Liver (tissue), 9 donors: Measurements from ENCODE around the gene AMPH. TPM values are rescaled to one million over a fixed set of nuclear protein-coding genes. Genes with fewer than 3 reads are reported as not detected.
"Not testable (repeated sequence)": the region's sequence is repeated elsewhere in the genome, so short reads cannot be mapped to it uniquely, and the experiment has no call there.

Experiments used
- DNase-seq: peaks from one replicate; pipeline ENCODE4 v3.0.0-alpha.2; 2017; ENCODE audit warnings: low spot score
- H3K27ac ChIP-seq, 2 donors: one replicate each; pipeline ENCODE4 v1.7.0; 2013; ENCODE audit warnings: inconsistent platforms in 2 of 2, low read length in 2 of 2, control low read depth in 1 of 2, low read depth in 1 of 2, mild to moderate bottlenecking in 1 of 2
- H3K27me3 ChIP-seq, 4 donors: one replicate each; pipeline versions ENCODE4 v1.6.1 to v1.7.0; 2013; ENCODE audit warnings: low read length in 3 of 4, inconsistent platforms in 1 of 4, mild to moderate bottlenecking in 1 of 4, moderate library complexity in 1 of 4; ENCODE audit not compliant: control insufficient read depth in 4 of 4, insufficient read depth in 4 of 4
- H3K36me3 ChIP-seq, 4 donors: one replicate each; pipeline versions ENCODE4 v1.6.1 to v1.7.0; 2013; ENCODE audit warnings: low read length in 3 of 4, mild to moderate bottlenecking in 3 of 4, low read depth in 1 of 4, moderate library complexity in 1 of 4; ENCODE audit not compliant: control insufficient read depth in 4 of 4, insufficient read depth in 3 of 4
- H3K4me1 ChIP-seq, 4 donors: one replicate each; pipeline versions ENCODE4 v1.6.1 to v1.7.0; 2013; ENCODE audit warnings: low read length in 3 of 4, mild to moderate bottlenecking in 3 of 4, moderate library complexity in 1 of 4; ENCODE audit not compliant: control insufficient read depth in 4 of 4, insufficient read depth in 4 of 4
- H3K4me3 ChIP-seq, 3 donors: one replicate each; pipeline versions ENCODE4 v1.6.1 to v1.7.0; 2013; ENCODE audit warnings: low read length in 3 of 3, control low read depth in 1 of 3, low read depth in 1 of 3, mild to moderate bottlenecking in 1 of 3
- H3K9ac ChIP-seq, 2 donors: one replicate each; pipeline ENCODE4 v1.7.0; 2013; ENCODE audit warnings: low read length in 2 of 2, mild to moderate bottlenecking in 2 of 2, moderate library complexity in 2 of 2, control low read depth in 1 of 2, low read depth in 1 of 2
- H3K9me3 ChIP-seq, 4 donors: one replicate each; pipeline versions ENCODE4 v1.6.1 to v1.7.0; 2013; ENCODE audit warnings: low read length in 3 of 4; ENCODE audit not compliant: control insufficient read depth in 4 of 4
- CTCF ChIP-seq: fragments of 150-350 bp; IDR thresholded peaks from 2 replicates; pipeline ENCODE4 v1.5.1; 2017; ENCODE audit warnings: improper control_type of control experiment, low read depth, low read length; ENCODE audit not compliant: missing input control
- EGR1 ChIP-seq, 2 donors: IDR thresholded peaks; 2 replicates each; pipeline ENCODE4 v1.6.1; 2016 to 2018; ENCODE audit warnings: antibody characterized with exemption in 2 of 2, low read depth in 2 of 2
- FOXA1 ChIP-seq: IDR thresholded peaks from 2 replicates; pipeline ENCODE4 v1.6.1; 2016; ENCODE audit warnings: antibody characterized with exemption
- HNF4A ChIP-seq, 2 donors: conservative IDR thresholded peaks; 2 replicates each; pipeline ENCODE4 v1.6.1; 2016; ENCODE audit warnings: antibody characterized with exemption in 2 of 2, mild to moderate bottlenecking in 2 of 2
- HNF4G ChIP-seq: IDR thresholded peaks from 2 replicates; pipeline ENCODE4 v1.6.1; 2016; ENCODE audit warnings: antibody characterized with exemption
- JUND ChIP-seq, 2 donors: IDR thresholded peaks; 2 replicates each; pipeline ENCODE4 v1.6.1; 2016; ENCODE audit warnings: antibody characterized with exemption in 2 of 2
- RAD21 ChIP-seq, 2 donors: IDR thresholded peaks; 2 replicates each; pipeline ENCODE4 v1.6.1; 2016; ENCODE audit warnings: antibody characterized with exemption in 2 of 2, mild to moderate bottlenecking in 2 of 2
- REST ChIP-seq: IDR thresholded peaks from 2 replicates; pipeline ENCODE4 v1.6.1; 2016; ENCODE audit warnings: antibody characterized with exemption, mild to moderate bottlenecking
- TAF1 ChIP-seq: conservative IDR thresholded peaks from 2 replicates; pipeline ENCODE4 v1.6.1; 2016; ENCODE audit warnings: antibody characterized with exemption, mild to moderate bottlenecking
- WGBS: extraction: QIAGEN DNeasy Blood & Tissue Kit; methylation state at CpG from one replicate; pipeline ENCODE4 v1.1.7; 2013; 5-methylcytosine and 5-hydroxymethylcytosine counted together
- polyA plus RNA-seq, 2 donors: library from polyadenylated mRNA; stranded (reverse) in 1 of 2; unstranded in 1 of 2; fragments of 200-250 nt in 1 of 2; fragments of >200 nt in 1 of 2; fragmentation: Nextera tagmentation in 1 of 2; extraction: Ambion mirVana in 1 of 2; gene quantifications; one replicate each; pipeline versions ENCODE4 v1.2.1 to v1.2.3, GENCODE V29; 2013 to 2015
- total RNA-seq, 2 donors: library from RNA; depleted of rRNA; stranded (reverse); fragments of >200 nt; gene quantifications; one replicate each; pipeline ENCODE4 v1.2.3, GENCODE V29; 2014
- TF ChIP-seq, protein P1 (sequence below): IDR thresholded peaks from 2 replicates; pipeline ENCODE4 v1.6.1; 2016; ENCODE audit warnings: antibody characterized with exemption
- TF ChIP-seq, protein P2 (sequence below): IDR thresholded peaks from 2 replicates; pipeline ENCODE4 v1.6.1; 2016; ENCODE audit warnings: antibody characterized with exemption
- donor health status: healthy.
- donor health status: healthy.
- donor health status: healthy.
- donor health status: healthy.
- donor health status: healthy.

The AMPH gene
- total and polyA plus RNA-seq, 4 donors = 0.13 to 0.25 (median 0.20) TPM

GRCh38 chr7:38367301-38367890, 263.8 kb downstream of the AMPH start:
- DNase-seq = no peak

DNA sequence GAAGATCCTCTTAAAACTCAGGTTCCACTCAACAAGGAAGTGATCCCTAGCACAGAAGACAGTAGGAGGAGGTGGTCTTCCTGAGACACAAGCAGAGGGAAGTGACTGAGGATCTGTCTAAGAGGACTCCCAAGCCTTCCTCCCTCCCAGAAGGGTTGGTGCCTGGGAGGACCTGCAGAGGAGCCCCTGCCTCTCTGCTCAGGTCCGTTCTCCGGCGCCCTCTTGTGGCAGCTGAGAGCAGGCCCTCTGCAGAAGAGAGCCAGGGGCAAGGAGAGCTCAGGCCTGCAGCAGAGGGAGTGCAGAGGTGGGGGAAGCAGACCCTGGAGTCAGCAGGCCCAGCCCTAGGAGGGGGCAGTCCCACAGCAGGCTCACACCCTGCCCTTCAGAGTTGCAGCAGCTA, 267.8 kb downstream of the AMPH start:
- H3K36me3 ChIP-seq, H3K27ac ChIP-seq, H3K9me3 ChIP-seq, H3K9ac ChIP-seq, H3K27me3 ChIP-seq, H3K4me3 ChIP-seq, H3K4me1 ChIP-seq: not testable (repeated sequence)
- peak; percentile 33 for TF ChIP-seq CTCF
- TF ChIP-seq RAD21 (IDR thresholded peaks at IDR 0.05) = peak in 1 of 2 donors; percentile 53
- DNase-seq = peak; percentile 47
- WGBS = 8% methylated on average over 3 of the region's 3 CpGs

More at GRCh38 chr7:38367301-38367890, 263.8 kb downstream of the AMPH start:
- Histone ChIP-seq H3K27me3 (no peaks in the 10 kb centered on the region), H3K9me3 (no peaks in the 10 kb centered on the region), H3K27ac (no peak overlapping the region), H3K36me3 (no peaks in the 10 kb centered on the region), H3K4me3 (no peak overlapping the region), H3K4me1 (peaks cover 0 to 3% (median 0%) of the 10 kb centered on the region in 4 donors), H3K9ac (no peak overlapping the region)
- TF ChIP-seq REST = no peak
- no peak for TF ChIP-seq HNF4A (conservative IDR thresholded peaks at IDR 0.05)
- no peak for TF ChIP-seq TAF1
- no peak for TF ChIP-seq JUND (IDR thresholded peaks at IDR 0.05)
- TF ChIP-seq EGR1 (IDR thresholded peaks at IDR 0.05; ENCODE audit: low read depth in 2 of 2) = no peak
- TF ChIP-seq, protein P1, sequence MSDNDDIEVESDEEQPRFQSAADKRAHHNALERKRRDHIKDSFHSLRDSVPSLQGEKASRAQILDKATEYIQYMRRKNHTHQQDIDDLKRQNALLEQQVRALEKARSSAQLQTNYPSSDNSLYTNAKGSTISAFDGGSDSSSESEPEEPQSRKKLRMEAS = no peak
- TF ChIP-seq HNF4G = no peak
- TF ChIP-seq, protein P2, sequence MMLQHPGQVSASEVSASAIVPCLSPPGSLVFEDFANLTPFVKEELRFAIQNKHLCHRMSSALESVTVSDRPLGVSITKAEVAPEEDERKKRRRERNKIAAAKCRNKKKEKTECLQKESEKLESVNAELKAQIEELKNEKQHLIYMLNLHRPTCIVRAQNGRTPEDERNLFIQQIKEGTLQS = no peak
- no peak for TF ChIP-seq FOXA1
- WGBS = 94% methylated on average over 1 of the region's 1 CpG

- not testable (repeated sequence) for H3K36me3 ChIP-seq, H3K27ac ChIP-seq, H3K4me1 ChIP-seq, H3K4me3 ChIP-seq, H3K9me3 ChIP-seq, H3K27me3 ChIP-seq, H3K9ac ChIP-seq, DNase-seq
- WGBS = 78% methylated on average over 10 of the region's 10 CpGs
Measured at GRCh38 chr7:38362611-38363237, 268.4 kb downstream of the AMPH start.
